HG03439 (cell line): Measurements from ENCODE around the gene C1QTNF6.

Experiments
- ATAC-seq: cut with Tn5 transposase; IDR thresholded peaks from one replicate; pipeline ENCODE4 v1.9.1; 2021; ENCODE audit warnings: mild to moderate bottlenecking, moderate library complexity; ENCODE audit not compliant: unreplicated experiment

Gene C1QTNF6

DNA sequence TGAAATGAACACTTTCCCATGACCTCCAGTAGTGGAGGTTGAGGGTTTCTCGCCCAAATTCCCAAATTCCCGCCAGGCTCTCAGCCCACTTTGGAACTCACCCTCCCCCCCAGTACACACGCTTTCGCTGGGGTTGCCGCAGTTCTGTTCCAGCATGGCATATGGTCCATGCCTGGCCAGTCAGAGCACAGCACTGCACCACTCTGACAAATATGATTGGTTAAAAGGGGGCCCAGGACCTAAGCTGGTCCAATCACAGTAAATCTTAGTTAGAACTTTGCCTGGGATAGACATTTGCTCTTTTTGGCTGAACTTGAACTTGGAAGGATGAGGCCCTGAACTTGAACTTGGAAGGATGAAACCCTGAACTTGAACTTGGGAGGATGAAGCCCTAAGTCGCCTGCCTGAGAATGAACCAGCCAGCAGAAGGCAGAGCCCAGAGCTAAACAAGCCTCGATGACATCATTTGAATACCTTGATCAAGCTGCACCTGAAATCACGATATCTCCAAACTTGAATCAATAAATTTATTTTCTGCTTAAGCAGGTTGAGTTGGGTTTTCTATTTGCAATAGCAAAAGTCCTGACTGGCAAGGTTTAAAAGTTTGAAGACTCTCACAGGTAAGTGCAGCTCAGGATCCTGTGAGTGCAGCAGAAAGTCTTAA, 36.8 kb upstream of the C1QTNF6 start:
- no peak for ATAC-seq

DNA sequence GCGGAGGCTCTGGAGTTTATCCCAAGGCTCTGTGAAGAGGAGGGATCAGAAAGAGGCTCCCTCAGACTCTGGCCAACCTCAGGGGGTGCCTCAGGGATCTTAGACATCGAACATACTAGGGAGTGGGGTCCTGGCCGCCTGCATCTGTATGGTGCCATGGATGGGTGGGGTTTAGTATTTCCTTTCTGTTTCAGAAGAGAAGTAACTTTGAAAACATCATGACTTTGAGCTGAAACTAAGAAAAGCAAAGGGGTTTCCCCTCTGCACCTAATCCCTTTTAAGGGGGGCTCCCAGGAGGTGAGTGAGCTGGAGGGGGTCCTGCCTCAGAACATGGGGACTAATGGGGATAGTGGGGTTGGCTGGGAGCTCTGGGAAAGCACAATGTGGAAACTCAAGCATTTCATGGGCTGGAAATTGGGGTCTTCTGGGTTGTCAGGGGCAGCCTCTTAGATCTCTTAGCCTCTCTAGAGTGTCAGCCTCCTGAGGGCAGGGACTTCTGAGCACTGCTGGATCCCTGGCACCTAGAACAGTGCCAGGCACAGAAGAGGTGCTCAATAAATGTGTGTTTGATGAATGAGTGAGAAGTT, 36.0 kb upstream of the C1QTNF6 start:
- ATAC-seq = no peak

DNA sequence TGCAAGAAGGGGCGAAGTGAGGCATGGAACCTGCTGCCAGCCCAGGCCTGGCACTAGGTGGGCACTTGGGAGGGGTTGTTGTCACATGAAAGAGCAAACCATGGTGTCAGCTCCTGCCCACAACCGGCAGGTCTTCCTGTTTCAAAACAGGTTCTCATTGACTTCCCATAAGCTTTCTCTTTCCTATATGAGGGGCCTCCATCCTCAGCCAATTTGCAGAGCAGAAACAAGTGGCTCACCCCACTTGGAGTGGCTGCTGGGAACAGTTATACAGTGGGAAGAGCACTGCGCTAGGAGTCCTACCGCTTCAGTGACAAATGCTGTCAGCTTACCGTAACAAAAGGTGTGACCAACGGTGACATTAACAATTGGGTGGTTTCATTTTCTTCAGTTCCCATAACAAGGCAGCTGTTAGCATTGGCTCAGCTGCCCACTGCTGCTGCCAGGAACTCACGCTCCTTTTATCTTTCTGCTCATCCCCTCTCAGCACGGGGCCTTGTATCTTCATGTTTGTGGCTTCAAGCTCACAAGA, 34.5 kb upstream of the C1QTNF6 start:
- no peak for ATAC-seq

DNA sequence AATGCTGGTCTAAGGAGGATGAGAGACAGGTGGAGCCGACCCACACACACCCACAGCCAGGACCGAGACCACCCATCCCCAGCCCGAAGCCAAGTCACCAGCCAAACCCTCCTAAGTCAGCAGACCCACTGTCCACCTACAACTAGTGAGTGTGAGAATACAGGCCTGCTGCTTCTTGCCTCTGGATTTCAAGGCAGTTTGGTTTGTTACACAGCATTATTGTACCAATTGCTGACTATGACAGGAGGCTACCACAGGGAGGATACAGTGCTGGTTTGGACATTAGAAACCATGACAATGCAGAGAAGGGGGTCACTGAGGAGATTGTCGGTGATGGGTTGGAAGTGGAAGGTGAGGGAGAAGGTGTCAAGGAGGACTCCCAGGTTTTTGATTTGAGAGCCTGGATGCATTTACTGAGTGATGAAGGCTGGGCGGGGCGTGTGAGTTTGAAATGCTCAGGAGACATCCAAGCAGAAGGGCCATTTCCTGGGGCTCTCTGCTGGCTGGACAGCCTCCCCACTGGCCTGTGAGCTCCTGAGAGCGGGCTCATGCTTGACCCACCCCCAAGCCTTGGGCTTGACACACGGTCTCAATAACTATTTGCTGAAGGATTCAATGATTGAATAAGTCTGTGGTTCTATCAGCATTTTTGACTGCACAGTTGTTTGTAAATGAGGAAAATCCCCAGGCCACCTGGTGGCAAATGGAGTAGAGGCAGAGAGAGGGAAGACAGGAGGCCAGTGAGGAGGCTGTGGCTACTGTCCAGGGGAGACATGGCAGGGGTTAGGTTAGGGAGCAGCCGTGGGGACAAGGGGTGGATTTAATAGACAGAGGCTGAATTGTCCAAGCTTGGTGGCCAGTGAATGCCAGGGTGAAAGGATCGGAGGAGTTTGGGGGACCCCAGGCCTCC, 33.6 kb upstream of the C1QTNF6 start:
- ATAC-seq = no peak

DNA sequence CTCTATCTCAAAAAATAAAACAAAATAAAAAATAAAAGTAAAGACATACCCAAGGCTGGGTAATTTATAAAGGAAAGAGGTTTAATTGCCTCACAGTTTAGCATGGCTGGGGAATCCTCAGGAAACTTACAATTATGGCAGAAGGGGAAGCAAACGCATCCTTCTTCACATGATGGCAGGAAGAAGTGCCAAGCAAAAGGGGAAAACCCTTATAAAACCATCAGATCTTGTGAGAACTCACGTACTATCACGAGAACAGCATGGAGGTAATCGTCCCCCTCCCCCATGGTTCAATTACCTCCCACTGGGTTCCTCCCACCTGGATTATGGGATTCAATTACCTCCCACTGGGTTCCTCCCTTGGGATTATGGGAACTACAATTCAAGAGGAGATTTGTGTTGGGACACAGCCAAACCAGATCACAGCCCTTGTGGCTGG, 32.5 kb upstream of the C1QTNF6 start:
- ATAC-seq = no peak

DNA sequence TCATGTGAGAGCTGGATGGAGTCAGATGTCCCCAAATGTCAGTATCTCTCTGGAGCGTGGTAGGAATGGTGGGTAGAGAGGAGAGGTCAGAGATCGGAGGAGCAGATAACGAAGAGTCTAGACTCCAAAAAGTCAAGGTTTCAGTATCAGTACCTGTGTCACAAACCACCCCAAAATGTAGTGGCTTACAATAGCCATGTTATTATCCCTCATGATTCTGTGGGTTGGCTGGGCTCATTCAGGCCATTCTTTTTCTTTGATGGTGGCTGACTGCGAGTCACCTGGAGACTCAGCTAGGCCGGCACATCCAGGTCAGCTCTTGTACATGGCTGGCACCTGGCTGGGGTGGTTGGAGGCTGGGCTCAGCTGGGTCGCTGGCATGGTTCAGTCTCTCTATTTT, 31.5 kb upstream of the C1QTNF6 start:
- peak; percentile 11 for ATAC-seq

DNA sequence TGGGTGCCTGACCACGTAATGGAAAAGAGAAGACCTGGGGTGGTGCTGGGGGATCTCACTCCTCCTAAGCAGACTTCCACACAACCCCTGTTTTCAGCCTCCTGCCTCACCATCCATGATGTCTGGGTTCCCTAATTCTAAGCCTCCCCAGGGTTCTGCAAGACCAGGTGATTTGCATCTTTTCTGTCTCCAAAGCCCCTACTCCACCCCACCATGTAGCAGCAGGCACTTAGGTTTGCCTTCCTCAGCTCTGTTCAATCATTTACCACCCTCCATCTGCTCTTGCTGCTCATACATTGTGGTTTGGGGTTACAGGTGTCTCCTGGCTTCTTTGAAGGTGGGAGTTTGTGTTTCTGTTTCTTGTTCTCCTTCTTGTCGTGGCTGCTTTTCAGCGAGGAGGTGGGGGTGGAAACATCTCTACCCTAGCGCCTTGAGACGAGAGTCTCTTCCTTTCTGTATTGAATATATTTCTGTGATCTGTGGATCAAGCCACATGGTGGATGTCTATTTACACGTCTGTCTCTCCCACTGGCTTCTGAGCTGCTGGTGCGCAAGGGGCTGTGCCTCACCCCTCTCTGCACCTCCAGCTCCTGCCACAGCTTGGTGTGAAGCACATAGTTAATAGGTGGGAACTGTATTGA, 30.8 kb upstream of the C1QTNF6 start:
- ATAC-seq = peak; percentile 77

DNA sequence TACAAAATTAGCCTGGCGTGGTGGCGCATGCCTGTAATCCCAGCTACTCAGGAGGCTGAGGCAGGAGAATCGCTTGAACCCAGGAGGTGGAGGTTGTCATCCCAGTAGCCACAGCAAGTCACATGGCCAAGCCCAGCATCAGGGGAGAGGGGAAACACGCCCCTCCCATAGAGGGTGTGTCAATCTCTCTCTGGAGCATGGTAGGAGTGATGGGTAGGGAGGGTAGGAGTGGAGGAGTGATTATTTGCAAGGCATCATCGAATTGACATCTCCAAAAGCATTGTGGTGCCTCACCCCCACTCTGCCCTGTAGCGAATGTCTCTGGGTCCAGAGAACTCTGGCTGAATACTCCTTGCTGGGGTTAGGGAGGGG, 30.3 kb upstream of the C1QTNF6 start:
- ATAC-seq = peak; percentile 5

DNA sequence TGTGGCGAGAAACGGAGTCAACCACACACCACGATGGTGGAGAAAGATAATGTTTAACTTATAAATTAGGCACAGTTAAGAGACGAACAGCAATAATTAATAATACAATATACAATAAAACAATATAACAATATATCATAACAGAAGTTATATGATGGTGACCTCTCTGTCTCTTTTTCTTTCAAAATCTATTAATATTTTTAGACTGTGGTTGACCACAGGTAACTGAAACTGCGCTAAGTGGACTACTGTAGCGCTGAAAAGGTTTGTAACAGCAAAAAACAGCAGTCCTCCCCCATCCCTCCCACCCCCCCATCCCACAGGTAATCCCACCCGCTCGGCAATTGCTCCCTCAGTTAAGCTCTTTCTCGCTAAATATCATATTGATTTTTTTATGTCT, 27.8 kb upstream of the C1QTNF6 start:
- ATAC-seq = no peak

DNA sequence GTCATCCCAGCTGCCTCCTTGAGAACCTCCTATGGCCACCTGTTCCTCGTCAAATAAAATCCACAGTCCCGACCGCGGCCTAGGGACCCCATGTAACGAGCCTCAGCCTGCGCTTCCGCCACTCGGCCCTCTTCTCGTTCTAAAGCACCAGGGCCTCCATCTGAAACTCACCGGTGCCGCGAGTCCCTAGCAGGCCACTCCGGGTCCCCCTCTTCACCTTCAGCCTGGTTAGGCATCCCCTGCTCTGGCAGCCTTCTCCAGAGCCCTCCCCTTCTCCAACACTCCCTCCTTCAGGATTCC, 26.6 kb upstream of the C1QTNF6 start:
- no peak for ATAC-seq

DNA sequence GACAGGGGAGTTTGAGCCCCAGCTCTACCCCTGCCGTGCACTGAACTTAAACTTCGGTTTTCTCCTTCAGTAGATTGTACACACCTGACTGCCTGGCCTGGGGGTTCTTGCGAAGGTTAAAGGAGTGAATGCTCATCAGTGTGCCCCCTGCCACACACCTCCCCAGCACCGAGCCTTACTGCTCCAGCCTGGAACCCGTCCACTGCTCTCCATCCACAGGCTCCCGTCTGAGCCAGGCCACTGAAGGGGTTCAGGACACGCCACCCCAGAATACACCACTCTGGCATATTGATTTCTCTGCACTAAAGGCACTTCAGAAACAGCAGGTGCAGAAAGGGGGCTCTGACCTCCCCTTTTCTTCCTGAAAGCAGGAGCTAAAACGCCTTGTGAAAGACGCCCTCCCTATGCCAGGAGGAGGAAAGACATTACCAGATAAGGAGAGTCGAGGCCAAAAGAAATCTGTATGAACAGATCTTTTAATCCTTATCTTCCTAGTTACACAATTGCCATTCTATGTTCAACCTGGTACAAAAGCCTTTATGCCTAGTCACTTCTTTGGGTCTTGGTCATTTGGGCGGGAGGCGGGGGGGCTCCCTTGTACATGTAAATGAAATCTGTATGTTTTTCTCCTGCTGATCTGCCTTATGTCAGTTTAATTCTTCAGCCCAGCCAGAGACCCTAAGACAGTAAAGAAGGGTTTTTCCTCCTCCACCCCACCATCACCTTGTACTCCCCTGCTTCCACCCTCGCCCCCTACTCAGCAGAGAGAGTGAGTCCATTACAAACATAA, 26.1 kb upstream of the C1QTNF6 start:
- ATAC-seq = no peak

DNA sequence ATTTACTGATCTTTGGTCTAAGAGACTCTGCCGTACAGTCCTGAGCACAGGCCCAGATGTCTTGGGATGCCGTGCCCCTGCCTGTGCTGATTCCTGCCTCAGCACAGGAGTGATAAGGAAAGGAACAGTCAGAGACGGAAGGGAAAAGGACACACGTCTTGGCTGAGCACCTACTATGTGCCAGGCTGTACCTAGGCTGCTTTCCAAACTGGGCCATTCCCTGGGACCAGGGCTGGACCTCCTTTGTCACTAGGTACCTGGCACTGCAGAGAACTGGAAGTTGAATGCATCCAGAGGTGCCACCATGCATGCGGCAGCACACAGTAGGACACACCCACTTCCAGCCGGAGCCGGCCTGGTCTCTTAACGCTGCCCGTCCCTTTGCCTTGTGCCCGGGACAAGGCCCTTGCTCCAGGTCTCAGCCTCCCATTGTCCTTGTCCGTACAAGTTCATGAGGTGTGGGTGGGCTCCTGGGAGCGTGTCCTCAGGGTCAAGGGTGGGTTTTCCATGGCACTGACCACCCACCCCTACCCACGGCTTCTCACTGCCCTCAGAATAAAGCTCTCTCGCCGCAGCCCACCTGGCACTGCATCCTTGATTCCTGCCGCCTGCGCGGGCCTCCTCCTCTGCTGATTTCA, 25.3 kb upstream of the C1QTNF6 start:
- ATAC-seq = no peak

DNA sequence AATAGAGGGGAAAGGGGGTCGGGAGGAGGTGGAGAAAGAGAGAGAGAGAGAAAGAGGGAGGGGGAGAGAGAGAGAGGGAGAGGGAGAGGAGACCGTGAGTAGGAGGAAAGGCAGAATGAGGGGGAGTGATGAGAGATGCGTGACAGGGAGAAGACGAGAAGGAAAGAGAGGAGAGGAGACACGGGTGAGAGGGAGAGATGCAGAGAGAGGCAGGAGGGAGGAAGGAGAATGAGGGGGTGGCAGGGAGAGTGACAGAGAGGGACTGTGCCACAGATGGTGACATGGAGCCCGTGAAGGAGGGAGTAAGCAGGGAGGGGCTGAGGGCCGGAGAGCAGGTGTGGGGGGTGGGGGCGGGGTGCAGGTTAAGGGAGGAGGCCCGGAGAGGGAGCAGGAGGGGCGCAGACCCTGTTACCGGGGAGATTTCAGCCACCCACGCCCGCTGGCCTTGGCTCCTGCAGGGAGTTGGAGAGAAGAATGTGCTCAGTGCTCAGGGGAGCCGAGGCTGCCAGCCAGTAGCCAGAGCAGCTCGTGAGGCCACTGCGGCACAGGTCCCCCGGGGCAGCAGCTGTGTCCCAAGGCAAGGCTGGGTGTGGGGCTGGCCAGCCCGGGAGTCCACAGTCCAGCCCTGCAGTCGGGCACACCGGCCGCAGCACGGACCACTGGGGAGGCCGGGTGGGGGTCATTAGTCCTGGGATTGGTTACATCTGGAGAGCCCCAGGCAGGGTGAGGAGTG, 24.3 kb upstream of the C1QTNF6 start, which contains the start of gene SSTR3:
Gene SSTR3 (minus strand): TSS at position 304 of the 733 bp plus-strand sequence. CDS start 4,674 bp downstream, outside the sequence.
- no peak for ATAC-seq

DNA sequence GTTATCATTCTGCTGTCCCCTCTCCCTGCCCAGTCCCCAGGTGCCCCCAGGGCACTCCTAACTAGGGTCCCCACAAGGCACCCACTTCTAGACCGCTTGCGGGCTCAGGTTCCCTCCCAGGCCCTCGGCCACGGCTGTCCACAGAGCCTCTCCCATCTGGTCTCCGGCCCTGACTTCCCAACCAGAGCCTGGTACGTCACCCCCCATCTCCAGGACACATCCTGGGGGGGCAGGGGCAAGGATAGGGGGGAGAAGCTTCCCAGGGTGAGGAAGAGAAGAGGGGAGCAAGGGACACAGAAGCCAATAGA, 23.8 kb upstream of the C1QTNF6 start:
- no peak for ATAC-seq

DNA sequence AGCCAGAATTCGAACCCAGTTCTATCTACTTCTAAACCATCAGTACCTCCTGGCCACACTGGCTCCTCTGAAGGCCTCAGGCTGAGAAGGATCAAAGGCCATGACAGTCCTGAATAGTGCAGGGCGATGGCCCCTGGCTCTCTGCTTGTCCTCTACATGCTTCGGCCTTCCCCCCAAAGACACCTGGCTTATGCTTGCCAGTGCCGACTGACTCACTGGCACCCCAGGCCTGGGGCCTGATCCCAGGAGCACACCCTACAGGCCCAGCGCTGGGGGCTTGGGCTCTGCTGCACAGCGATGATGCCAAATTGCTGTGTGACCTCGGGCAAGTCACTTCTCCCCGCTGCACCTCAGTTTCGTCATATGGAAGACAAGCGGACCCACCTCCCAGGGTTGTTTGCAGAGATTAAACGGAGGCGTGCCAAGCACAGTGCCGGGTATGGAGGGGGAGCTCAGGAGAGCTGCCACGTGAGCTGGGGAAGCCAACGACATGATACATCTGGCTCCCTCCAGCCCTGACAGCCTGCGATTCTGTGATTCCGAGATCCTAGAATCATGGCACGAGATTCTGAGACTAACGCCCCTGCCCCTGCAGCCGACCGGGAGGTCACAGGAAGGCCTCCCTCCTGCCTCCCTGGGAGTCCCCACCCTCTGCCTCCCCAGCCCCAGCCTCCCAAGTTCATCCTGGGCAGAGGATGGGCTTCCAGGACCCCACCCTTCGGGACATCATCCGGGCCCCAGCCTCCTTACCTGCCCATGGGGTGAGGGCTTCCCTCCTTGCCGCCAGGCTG, 23.2 kb upstream of the C1QTNF6 start:
- no peak for ATAC-seq

DNA sequence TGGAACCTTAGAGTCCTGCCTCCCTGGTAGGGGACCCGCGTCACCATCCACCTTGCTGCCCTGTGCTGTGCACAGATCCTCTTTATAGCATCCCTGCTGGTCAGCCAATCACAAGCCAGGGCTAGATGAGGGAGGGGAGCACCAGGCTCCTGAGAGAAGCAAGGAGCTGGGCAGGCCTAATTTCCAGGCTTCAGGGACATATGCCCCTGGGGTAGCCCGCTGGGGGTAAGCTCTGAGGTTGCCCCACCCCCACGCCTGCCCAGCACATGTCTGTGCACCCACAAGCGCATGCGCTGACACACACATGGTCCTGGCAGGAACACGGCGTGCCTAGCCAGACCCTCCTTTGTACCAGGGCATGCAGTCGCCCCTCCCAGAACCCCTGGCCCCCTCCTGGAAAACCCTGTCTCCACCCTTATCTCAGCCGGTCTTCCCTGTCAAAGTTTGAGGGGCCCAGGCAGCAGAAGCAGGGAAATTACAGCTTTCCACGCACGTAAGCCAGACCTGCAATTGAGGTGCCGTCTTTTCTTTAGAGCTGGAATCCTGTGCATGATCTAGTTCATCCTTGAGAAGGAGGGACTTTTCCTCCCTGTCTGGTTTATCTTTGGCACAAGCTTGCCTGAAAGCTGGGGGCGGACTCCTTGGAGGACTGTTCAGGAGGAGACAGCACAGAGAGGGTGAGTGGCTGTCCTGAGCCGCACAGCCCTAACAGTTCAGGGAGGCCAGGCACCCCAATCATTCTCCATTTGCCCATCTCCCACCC, 22.2 kb upstream of the C1QTNF6 start:
- no peak for ATAC-seq

DNA sequence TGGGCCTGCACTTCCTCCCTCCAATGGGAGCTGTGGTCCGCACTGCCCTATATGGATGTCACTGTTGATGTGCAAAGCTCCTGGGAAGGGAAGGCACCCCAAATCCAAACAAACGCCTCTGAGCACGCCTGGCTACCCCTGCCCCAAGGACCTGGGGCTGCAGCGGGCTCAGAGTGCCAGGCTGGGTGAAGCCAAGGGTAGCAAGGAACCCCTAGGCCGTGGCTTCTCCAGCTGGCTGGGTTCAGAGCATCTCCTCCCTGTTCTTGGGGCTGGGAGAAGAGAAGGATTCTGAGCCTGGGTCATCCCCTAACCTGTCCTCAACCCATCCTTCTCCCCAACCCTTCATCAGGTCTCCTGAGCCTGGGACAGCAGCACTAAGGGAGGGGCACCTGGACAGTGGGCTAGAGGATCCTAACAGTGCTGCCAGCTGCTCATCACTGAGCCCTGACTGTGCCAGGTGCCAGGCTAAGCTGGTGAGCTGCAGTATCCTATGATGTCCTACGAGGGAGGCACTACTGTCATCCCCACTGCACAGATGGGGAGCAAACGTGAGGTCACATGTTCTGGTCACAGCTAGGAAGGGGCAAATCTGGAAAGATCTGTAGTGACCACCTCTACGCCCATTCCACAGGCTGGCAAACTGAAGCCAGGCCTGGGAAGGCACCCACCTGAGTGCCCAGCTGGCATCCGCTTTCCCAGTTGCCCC, 21.2 kb upstream of the C1QTNF6 start:
- ATAC-seq = no peak
